ENCODE results near the gene CABLES1. TPM values are rescaled to one million over a fixed set of nuclear protein-coding genes. Genes with fewer than 3 reads are reported as not detected.
"Not testable (repeated sequence)": the region's sequence is repeated elsewhere in the genome, so short reads cannot be mapped to it uniquely, and the experiment has no call there.

The CABLES1 gene
- polyA plus RNA-seq, 5 donors = 44.9 to 82.1 (median 73.6) TPM

DNA sequence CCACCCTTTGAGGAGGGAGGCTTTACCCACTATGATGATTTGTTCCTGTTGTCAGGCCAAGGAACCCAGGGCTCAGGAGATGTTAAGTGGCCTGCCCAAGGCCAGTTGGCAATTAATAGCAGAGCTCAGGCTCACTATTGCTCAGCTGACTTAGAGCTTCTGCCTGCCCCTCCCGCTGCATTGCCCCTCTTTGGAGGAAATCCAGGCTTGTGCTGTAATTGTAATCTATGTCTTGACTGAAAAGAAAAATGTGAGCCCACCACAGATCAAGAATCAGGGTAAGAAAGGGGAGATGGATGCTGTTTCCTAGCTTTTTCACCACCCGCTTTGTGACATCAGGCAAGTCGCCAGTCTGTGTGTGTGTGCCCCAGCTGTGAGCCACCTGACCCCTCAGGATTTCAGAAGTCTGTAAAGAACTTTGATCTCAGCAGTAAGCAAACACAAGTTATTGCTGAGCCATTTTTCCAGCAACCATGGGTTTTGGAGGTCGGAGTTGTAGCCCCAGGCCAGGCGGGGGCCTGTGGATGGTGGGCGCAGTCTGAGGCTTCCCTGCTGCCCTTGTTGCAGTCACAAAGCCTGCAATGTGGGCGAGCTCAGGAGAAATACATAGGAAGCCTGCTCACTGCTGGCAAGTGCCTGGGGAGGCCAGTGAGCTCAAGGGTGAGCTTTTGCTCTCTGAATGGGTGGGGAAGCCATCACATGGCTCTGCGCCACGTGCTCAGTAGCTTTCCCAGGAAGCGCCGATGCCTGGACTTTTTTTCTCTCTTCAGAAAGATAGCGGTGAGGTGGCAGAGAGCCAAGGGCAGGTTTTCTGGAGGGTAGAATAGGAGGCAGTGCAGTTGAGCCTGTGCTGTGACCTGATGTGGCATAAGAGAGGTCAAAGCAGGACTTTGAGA lies 6.1 kb downstream of the CABLES1 start:
- DNase-seq = peak in 1 of 2 donors; percentile 21

DNA sequence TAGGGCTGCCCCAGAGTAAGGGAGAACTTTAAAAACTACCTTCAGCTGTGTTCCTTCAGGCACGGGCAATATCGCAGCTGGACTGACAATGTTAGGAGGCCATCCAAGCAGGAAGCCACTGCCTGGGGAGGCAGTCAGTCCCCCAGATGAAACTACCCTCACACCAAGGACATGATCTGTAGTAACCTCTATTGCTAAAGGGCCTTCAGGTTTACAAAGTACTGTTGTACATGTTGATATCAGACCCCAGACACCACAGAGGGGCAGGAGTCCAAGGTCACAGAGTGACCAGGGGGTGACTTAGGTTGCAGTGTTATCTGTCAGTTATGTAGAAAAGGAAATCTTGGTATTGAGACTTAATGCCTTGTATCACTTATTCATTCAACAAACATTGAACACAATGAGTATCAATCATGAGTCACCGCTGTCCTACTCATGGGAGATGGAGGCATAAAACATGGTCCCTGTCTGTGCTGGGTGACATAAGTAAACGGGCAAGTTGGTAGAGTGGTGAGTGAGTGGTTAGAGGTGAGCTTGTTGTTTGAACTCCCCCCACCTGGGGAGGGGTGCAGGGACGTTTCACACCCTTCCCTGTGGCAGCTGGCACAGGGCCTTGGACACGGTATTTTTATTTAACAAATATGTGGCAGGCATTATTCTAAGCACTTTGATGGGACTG lies 7.1 kb downstream of the CABLES1 start:
- no peak for DNase-seq

DNA sequence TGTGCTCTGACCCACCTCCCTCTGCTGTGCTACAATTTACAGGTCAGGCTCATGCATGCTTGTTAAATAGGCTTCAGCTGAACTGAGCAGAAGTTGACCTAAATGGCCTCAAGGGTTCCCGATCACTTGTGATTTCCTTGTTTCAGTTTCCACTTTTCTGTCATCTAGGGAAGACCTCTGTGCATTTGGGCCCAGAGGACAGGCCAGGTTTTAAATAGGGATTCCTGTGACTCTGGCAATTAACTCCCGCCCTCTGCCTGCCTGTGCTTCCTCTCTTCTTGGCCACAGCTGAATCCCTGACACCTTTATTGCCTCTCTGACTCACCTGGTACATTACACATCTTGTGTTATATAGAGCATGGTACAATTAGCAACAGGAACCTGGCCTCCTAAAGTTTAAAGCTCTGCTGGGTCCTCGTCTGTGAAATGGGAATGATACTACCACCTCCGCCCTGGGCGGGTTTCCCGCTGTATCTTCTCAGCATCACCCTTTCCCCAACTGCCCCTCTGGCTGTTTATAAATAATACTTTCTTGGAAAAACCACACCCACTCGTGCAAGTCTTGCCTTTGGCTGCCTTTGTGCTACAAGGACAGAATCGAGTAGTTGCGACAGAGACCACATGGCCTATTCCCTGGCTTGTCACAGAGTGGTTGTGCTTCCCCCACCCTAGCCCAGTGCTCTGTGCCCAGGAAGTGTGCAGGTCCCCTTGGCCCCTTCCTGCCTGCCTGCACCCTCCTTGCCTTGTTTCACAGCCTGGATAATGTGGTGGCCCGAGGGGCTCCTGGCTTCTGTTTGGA lies 7.9 kb downstream of the CABLES1 start:
- peak; percentile 36 to 49 for DNase-seq

DNA sequence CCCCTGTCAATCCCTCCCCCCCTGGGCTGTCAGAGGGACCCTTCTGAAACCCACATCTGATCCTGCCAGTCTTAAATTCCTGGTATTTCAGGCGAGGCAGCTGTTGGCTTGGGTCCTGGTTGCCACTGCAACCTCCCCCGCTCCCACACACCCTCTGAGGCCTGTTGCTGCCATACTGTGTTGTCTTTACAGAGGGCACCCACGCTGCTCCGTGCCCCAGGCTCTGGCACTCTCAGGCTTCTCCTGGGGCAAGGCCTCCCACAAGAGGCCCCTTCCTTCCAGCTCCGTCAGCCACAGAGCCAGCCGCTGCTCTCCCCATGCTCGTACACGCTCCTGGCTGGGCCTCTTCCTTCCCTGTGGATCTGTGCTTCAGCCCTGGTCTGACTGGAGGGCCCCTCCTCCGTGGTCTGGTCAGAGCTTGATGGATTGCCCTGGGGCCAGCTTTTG lies 8.6 kb downstream of the CABLES1 start:
- peak in 1 of 2 donors; percentile 20 for DNase-seq

DNA sequence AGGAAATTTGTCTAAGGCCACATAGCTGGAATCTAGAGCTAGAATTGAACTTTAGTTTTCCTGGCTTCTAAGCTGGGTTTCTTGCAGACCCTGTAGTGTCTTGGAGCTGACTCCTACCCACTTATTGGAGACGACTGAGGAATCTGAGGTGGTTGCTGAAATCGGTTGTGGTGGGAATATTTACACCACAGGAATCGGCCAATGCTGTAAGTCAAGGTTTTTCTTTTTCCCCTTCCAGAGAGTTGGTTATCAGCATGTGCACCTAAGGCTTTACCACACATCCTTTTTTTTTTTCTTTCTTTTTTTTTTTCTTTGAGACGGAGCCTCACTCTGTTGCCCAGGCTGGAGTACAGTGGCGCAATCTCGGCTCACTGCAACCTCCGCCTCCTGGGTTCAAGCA lies 9.4 kb downstream of the CABLES1 start:
- DNase-seq = no peak

DNA sequence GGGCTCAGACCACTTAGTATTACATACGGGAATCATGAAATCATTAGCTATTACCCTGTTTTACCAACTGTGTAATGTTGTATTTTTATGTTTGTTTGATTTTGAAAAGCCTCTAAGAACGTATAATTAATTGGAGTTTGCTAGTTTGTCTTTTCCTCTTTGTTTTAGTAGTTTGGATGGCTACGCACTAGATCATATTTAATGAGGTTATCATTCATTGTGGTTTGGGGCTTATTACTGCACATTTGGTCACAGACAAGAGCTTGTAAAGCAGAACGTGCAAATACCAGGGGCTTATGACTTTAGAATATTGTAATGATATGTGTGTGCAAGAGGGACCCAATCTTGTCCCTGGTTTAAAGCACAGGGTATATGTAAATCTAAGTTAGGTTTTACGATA lies 10.3 kb downstream of the CABLES1 start:
- DNase-seq = no peak

DNA sequence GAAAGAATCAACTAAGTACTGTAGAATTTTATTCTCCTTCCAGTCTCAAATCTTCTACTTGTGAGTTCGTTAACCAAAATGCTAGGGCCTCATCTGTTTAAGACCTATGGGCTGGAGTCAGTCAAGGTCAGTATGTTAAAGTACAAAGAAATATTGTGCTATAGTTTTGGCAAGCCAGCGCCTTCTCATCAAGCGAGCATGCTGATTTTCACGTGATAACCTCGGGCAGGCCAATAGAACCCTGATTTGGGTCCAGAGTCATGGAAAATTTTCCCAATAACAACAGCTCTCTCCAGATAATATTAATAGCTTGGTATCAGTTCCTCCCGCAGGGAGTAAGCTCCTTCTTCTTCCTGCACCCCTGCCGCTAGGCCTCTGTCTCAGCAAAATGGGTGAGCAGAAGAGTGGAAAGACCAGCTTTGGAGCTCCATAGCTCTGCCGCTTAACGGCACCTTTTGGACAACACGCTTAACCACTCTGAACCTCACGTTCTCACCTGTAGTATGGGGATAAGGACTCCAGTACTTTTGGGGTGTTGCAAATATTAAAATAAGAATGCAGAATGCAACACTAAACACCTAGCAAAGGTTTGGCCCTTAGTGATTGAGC lies 11.7 kb downstream of the CABLES1 start:
- peak in 1 of 2 donors; percentile 31 for DNase-seq

DNA sequence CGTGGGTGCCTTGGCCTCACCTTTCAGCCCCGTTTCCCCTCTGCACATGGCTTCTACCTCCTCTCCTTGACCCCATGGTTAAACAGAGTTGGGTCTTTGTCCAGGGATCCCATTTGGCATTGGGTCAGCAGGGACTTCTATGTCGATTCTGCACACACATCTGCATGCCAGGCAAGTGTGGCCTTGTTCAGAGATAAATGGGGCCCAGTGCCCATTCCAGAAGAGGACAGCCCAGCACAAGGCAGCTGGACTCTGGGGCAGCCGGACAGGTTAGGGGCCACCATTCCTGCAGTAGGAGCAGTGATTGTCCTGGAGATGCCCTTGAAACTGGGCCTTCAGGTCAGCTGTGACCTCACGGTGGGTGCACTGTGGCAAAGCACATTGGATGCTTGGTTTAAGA lies 13.1 kb downstream of the CABLES1 start:
- no peak for DNase-seq

DNA sequence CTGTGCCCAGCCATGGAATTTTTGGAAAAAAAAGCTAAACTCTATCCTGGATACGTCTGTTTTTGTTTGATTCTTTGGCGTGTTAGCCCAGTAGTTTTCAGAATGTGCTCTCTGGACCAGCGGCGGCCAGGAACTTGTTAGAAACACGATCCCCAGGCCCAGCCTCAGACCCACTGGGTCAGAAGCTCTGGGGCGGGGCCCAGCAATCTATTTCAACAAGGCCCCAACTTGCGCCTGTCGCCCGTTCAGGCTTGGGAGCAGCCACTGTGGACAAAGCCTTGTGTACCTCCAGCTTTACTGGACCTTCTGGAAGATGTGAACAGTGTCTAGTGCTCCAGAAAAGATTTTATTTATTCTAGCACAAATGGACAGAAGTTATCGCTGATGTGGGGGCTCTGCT lies 14.3 kb downstream of the CABLES1 start:
- DNase-seq = no peak

DNA sequence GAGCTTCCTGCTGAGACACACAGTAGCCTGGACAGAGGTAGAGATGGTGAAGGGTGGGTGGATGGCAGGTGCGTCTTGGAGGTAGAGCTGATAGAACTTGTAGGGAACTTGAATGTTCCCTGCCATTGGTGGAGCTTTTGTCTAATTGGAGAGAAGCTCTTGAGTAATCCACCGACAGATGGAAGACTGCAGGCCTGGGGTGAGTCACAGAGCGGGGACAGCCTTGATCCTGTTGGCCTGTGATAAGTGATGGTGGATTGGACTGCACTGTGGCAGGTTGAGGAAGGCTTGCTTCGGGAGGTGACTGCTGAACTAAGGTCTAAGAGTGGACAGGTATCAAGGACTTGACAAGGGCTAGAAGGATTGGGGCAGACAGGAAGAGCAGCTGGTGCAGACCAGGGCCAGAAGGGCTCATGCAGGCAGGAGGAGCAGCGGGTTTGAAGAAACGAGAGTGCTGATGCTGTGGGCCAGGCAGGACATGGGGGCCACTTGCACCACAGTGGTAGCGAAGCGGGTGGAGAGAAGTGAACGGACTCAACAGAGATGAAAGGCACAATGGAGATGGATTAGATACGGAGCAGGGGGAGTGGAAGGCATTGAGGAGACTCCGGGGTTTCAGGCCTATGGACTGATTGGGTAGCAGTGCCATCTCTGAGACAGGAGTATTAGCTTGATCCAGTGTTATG lies 16.3 kb downstream of the CABLES1 start:
- no peak for DNase-seq

DNA sequence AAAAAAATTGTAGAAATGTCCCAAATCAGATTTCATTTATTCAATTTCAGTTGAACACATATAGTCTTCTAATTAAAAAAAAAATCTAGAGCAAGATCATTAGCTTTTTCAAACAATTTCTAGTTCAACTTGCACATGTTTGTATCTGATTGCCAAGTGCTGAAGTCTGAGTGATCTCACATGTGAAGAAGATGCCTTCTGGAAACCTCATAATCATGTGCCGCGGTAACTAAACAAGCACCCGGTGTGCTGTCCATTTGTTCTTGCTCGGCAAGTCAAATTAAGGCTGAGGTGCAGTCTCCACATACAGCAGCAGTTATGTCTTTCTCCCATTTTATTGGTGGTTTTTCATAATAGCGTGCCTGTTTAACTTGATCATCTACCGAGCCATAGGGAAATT lies 18.7 kb downstream of the CABLES1 start:
- no peak for DNase-seq

DNA sequence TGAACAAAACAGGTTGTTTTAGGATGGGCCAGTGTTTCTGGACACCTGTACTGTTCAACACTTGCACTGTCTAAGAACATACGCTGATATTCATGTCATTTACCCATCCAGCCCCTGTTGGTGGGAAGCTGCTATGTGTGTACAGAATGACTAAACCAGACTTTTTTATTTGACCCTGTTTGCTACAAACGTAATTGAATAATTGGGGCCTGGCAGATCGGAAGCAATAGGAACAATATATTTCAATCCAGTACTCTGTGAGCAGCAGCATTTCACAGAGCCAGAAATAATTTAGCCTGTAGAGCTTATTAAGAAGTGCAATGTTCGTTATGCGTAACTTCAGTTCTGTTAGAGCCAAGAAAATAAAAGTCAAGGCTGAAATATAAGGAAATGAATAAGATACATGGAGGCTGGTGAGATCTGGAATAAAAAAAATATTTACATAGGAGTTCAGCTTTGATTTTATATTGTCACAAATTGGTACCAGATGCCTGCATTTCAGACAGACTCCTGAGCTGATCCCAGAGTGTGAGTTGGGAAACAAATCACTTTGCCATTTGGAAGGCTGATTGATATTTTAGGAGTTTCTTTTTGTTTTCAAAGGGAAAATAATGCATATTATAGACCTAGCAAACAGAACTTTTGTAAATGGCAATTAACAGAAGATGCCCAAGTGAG lies 19.7 kb downstream of the CABLES1 start:
- no peak for DNase-seq

DNA sequence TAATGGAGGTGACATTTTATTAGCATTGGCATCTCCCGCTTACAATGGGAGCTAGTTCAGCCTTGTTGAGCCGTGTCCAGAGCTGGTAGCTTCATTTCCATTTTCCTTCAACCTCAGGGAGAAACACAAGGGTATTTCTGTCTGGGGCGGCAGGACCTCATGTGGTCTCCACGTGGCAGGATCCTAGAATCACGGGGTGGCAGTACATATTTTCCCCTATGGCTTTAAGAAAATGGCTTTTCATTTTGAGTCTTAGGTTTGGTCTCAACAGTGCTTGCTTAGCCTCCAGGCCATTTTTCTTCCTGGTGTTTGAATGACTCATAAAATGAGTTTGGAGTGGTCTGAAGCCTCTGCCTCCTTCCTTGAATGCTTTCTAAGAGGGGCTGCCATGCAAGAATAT lies 20.3 kb downstream of the CABLES1 start:
- DNase-seq = no peak

DNA sequence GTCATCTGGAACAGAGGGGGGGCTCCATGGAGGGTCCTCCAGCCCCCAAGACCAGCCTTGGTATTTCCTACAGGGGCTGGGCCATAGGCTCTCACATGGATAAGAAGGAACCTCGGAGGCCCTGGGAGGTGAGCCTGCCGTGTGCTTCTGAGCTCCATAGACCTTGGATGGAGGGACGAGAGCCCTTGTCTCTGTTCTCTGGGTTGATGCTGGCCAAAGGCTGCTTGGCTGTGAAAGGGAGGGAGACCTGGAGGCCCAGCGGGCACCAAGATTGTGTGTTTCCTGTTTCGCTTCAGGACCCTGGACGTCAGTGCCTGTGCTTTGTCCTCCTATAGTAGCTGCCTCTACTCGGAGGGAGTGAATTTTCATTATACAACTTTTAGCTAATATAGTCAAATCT lies 20.8 kb downstream of the CABLES1 start:
- DNase-seq = no peak

DNA sequence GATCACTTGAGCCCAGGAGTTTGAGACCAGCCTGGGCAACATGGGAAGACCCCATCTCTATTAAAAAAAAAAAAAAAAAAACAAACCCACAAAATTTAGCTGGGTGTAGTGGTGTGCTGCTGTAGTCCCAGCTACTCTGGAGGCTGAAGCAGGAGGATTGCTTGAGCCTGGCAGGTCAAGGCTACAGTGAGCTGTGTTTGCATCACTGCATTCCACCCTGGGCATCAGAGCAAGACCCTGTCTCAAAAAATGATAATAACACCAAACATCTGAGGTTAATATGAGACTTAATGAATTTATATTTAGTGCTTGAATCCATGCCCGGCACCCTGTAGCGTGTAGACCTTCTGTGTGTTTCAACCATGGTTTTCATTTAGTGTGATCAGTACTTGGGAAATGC lies 22.8 kb downstream of the CABLES1 start:
- no peak for DNase-seq

DNA sequence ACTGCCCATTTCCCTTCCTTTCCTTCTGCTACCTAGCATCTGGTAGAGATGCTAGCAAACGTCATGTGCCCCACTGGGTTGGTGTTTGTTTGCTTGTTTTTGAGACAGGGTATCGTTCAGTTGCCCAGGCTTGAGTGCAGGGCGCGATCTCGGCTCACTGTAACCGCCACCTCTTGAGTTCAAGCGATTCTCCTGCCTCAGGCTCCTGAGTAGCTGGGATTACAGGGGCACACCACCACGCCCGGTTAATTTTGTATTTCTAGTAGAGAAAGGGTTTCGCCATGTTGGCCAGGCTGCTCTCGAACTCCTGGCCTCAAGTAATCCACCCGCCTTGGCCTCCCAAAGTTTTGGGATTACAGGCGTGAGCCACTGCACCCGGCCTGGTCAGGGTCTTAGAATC lies 23.6 kb downstream of the CABLES1 start:
- DNase-seq = not testable (repeated sequence)

DNA sequence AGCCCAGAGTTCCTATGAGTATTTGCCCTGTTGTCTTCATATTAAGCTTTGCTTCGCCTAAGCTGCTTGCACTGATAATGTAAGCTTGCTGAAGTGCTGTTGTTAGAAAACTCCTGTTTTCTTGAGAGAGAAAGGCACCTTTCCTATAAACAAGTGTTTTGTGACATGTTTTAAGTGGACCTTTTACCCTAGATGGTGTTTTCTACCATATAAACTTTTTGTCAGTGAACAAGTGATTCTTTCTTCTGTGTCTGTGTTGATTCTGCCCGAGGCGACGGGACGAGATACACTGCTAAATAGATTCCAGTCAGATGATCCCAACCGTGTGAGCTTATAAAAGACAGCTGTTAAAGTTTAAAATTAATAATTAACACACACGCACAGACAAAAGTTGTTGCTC lies 24.1 kb downstream of the CABLES1 start:
- DNase-seq = peak in 1 of 2 donors; percentile 40

DNA sequence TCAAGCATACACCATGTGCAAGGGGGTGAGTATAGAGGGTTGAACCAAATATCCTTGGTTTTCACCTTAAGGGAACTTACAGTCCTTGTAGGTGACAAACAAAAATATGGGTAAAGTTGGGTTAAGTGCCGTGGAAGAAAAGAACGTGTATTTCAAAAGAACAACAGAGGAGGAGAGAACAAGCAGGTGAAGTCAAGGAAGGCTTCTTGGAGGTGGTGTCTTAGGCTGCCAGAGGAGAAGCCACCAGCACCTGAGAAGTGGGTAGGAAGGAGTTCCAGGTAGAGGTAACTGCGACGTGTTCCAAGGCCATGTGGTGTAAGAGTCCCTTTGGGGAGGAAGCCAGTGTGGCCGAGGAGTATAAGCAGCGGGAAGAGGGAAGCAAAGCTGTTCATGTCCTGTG lies 27.2 kb downstream of the CABLES1 start:
- no peak for DNase-seq

DNA sequence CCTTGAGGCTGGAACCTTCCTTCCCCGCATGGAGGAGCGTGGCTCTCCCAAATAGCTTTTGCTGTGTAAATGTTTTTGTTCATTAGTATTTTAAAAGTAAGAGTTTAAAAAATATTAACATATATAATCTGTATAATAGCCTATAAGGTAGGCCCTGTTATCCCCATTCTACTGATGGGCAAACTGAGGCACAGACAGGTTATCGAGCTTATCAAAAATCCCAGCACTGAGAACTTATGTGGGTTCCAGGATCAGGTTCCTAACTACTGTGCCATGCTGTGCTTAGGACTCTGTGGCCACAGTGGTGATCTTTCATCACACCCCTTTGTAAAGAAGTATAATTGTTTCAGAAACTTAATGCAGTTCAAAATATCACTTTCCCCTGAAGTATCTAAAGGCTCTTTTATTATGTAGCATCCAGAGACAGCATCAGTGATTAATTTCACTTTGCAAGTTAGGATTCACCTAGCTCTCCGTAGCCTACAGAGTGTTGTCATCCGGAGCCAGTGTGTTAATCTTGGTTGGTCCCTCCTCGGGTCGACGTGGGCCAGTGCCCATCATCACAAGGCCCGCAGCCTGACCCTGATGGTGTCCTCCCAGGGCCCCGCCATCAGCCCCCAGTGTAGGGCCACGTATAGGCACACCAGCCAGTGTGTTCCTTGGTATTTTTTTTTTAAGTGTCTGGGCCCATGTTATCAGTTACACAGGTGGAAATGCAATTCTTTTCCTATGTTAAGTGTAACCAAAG lies 28.7 kb downstream of the CABLES1 start:
- no peak for DNase-seq

All from right lung (tissue), 5 donors.